GM12875 (cell line): ENCODE data around the gene PALB2.

Source experiments
- H3K4me3 ChIP-seq: one replicate; pipeline ENCODE4 v1.5.1; 2011; ENCODE audit warnings: low read depth, low read length, control low read depth
- CTCF ChIP-seq: IDR thresholded peaks from 2 replicates; pipeline ENCODE4 v1.5.1; 2011; ENCODE audit warnings: low read depth, mild to moderate bottlenecking, control low read depth, inconsistent platforms, low read length, moderate library complexity, borderline replicate concordance; ENCODE audit not compliant: insufficient read depth

PALB2 gene

GRCh38 chr16:23580391-23580790, 60.7 kb downstream of the PALB2 start:
- no peak for TF ChIP-seq CTCF
- no peak overlapping the region for H3K4me3 ChIP-seq

DNA sequence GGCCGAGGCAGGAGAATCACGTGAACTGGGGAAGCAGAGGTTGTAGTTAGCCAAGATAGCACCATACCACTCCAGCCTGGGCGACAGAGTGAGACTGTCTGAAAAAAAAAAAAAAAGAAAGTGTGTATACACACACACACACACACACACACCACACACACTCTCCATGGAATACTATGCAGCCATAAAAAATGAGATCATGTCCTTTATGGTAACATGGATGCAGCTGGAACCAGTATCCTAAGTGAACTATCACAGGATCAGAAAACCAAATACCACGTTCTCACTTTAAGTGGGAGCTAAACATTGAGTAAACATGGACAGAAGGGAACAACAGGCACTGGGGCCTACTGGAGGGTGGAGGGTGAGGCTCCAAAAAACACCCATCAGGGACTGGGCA, 61.7 kb downstream of the PALB2 start:
- no peak for TF ChIP-seq CTCF

GRCh38 chr16:23578101-23578830, 62.8 kb downstream of the PALB2 start:
- no peak for TF ChIP-seq CTCF
- H3K4me3 ChIP-seq, result no peak overlapping the region

More for the DNA sequence above, 61.7 kb downstream of the PALB2 start:
- H3K4me3 ChIP-seq, result no peak overlapping the region

DNA sequence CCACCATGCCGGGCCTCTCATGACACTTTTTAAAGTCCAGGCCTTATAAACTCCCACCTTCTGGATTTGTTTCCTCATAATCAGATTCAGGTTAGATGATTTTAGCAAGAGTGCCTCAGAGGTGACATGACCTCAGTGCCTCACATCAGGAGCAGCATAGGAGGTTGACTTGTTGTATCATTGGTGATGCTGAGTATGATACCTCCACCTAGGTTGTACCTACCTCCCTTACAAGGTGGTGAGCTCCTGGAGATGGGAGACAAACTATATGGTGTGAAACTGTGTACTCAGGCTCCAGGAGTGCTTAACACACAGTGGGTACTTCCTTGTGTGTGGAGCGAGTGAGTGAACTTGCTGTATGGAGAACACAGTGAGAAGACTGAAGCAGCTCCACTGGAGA, 63.6 kb downstream of the PALB2 start:
- no peak for TF ChIP-seq CTCF
- H3K4me3 ChIP-seq, result no peak overlapping the region

- no peak for TF ChIP-seq CTCF
- H3K4me3 ChIP-seq, result no peak overlapping the region
These were observed 65.3 kb downstream of the PALB2 start for GRCh38 chr16:23575834-23576233.

GRCh38 chr16:23573817-23574216, 67.3 kb downstream of the PALB2 start:
- H3K4me3 ChIP-seq, result no peak overlapping the region

DNA sequence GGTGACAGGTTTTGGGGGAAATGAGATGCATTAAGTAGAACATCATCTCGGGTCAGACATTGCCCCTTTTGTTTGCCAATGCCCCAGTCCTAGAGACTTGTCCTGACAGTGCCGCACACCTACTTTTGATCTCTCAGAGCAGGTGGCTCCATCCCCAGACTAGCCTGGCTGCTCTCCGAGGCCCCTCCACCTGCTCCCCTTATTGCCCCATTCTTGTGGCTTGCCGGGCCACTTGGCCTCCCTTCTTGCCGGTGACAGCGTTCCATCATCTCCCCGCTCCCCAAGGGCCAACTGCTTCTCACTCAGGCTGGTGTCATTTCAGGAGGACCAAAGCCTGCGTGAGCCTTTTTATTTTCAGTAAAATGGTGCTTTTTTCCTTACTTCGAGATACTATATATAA, 68.7 kb downstream of the PALB2 start:
- no peak for TF ChIP-seq CTCF
- no peak overlapping the region for H3K4me3 ChIP-seq

More at GRCh38 chr16:23573817-23574216, 67.3 kb downstream of the PALB2 start:
- TF ChIP-seq CTCF, result no peak
